ENCODE data around the gene SPSB1.

SPSB1 gene

DNA sequence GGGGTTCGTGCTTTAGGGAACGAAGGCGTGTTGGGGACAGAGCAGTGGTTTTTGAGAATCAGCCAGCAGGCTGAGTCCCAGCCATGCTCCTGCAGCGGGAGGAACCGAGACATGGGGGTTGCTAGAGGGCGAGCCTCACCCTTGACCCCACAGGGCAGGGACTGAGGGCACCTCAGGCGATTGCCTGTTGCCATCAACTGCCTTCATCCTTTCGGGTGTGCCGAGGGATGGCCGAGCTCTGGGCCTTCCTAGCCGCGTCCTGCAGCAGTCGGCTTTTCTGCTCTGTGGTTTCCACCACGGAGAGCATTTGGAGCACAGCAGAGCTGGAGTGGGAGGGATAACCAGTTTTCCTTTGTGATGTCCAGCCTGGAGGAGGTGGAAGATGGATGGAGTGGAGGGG is 13.3 kb downstream of the SPSB1 start:
- Histone ChIP-seq H3K36me3 (ENCODE audit: control insufficient read depth in 2 of 2, insufficient read depth in 1 of 2, low read length in 2 of 2) (no peaks in the 10 kb centered on the region), H3K27ac (ENCODE audit: extremely low read depth, low read depth, low read length) (no peak overlapping the region), H3K4me1 (ENCODE audit: control insufficient read depth, insufficient read depth, low read length) (peaks cover 9% of the 10 kb centered on the region), H3K9me3 (ENCODE audit: control insufficient read depth, insufficient read depth, low read depth, low read length) (no peaks in the 10 kb centered on the region), H3K4me3 (ENCODE audit: low read depth, low read length) (no peak overlapping the region)
- POLR2A ChIA-PET = no interaction called here
- TF ChIP-seq ZNF596 (tag by site-specific recombination; IDR thresholded peaks at IDR 0.05) (no peak), ZNF391 (tag by site-specific recombination; IDR thresholded peaks at IDR 0.05; ENCODE audit: borderline replicate concordance, low read depth) (no peak), ZNF585B (tag by site-specific recombination; IDR thresholded peaks at IDR 0.05) (no peak), SCRT1 (tag by site-specific recombination; IDR thresholded peaks at IDR 0.05; ENCODE audit: borderline replicate concordance) (no peak), HOXC10 (CRISPR knock-in tag; IDR thresholded peaks at IDR 0.05) (no peak), ZNF132 (tag by site-specific recombination; IDR thresholded peaks at IDR 0.05; ENCODE audit: borderline replicate concordance) (no peak), ZNF23 (tag by site-specific recombination; IDR thresholded peaks at IDR 0.05; ENCODE audit: borderline replicate concordance) (no peak), ZNF707 (tag by site-specific recombination; IDR thresholded peaks at IDR 0.05) (no peak)
- TF ChIP-seq, protein P1, sequence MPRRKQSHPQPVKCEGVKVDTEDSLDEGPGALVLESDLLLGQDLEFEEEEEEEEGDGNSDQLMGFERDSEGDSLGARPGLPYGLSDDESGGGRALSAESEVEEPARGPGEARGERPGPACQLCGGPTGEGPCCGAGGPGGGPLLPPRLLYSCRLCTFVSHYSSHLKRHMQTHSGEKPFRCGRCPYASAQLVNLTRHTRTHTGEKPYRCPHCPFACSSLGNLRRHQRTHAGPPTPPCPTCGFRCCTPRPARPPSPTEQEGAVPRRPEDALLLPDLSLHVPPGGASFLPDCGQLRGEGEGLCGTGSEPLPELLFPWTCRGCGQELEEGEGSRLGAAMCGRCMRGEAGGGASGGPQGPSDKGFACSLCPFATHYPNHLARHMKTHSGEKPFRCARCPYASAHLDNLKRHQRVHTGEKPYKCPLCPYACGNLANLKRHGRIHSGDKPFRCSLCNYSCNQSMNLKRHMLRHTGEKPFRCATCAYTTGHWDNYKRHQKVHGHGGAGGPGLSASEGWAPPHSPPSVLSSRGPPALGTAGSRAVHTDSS (tag by site-specific recombination; IDR thresholded peaks at IDR 0.05) = no peak
- TF ChIP-seq, protein P2, sequence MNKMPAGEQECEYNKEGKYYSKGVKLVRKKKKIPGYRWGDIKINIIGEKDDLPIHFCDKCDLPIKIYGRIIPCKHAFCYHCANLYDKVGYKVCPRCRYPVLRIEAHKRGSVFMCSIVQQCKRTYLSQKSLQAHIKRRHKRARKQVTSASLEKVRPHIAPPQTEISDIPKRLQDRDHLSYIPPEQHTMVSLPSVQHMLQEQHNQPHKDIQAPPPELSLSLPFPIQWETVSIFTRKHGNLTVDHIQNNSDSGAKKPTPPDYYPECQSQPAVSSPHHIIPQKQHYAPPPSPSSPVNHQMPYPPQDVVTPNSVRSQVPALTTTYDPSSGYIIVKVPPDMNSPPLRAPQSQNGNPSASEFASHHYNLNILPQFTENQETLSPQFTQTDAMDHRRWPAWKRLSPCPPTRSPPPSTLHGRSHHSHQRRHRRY (tag by site-specific recombination; IDR thresholded peaks at IDR 0.05) = no peak
- TF ChIP-seq, protein P3, sequence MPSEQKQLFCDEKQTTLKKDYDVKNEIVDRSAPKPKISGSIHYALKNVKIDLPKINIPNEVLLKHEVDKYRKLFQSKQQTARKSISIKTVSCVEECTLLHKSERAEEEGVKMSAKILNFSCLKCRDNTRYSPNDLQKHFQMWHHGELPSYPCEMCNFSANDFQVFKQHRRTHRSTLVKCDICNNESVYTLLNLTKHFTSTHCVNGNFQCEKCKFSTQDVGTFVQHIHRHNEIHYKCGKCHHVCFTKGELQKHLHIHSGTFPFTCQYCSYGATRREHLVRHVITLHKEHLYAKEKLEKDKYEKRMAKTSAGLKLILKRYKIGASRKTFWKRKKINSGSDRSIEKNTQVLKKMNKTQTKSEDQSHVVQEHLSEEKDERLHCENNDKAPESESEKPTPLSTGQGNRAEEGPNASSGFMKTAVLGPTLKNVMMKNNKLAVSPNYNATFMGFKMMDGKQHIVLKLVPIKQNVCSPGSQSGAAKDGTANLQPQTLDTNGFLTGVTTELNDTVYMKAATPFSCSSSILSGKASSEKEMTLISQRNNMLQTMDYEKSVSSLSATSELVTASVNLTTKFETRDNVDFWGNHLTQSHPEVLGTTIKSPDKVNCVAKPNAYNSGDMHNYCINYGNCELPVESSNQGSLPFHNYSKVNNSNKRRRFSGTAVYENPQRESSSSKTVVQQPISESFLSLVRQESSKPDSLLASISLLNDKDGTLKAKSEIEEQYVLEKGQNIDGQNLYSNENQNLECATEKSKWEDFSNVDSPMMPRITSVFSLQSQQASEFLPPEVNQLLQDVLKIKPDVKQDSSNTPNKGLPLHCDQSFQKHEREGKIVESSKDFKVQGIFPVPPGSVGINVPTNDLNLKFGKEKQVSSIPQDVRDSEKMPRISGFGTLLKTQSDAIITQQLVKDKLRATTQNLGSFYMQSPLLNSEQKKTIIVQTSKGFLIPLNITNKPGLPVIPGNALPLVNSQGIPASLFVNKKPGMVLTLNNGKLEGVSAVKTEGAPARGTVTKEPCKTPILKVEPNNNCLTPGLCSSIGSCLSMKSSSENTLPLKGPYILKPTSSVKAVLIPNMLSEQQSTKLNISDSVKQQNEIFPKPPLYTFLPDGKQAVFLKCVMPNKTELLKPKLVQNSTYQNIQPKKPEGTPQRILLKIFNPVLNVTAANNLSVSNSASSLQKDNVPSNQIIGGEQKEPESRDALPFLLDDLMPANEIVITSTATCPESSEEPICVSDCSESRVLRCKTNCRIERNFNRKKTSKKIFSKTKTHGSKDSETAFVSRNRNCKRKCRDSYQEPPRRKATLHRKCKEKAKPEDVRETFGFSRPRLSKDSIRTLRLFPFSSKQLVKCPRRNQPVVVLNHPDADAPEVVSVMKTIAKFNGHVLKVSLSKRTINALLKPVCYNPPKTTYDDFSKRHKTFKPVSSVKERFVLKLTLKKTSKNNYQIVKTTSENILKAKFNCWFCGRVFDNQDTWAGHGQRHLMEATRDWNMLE (tag by site-specific recombination; conservative IDR thresholded peaks at IDR 0.05; ENCODE audit: low read depth) = no peak
- TF ChIP-seq, protein P4, sequence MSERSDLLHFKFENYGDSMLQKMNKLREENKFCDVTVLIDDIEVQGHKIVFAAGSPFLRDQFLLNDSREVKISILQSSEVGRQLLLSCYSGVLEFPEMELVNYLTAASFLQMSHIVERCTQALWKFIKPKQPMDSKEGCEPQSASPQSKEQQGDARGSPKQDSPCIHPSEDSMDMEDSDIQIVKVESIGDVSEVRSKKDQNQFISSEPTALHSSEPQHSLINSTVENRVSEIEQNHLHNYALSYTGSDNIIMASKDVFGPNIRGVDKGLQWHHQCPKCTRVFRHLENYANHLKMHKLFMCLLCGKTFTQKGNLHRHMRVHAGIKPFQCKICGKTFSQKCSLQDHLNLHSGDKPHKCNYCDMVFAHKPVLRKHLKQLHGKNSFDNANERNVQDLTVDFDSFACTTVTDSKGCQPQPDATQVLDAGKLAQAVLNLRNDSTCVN (tag by site-specific recombination; optimal IDR thresholded peaks at IDR 0.05) = no peak
- CTCF ChIA-PET = interaction anchor here (1.7 kb wide), 1 partner anchor 16 kb away, joined by 5 read pairs; no protein-coding TSS in a partner anchor

DNA sequence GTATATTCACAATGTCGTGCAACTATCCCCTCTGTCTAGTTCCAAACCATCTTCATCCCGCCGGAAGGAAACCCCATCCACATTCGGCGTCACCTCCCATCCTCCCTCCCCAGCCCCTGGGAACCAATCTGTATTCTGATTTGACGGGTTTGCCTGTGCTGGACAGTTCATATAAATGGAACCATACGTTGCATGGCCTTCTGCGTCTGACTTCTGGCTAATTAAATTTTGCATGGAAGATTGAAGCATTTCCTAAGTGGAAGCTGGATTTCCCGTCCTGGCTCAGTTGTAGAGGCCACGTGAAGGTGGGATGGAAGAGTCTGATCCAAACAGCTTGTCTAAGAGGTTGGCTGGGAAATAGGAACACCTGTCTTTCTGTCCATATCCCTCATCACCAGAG is 14.6 kb downstream of the SPSB1 start:
- POLR2A ChIA-PET = no interaction called here
- Histone ChIP-seq H3K4me1 (ENCODE audit: control insufficient read depth, insufficient read depth, low read length) (peaks cover 16% of the 10 kb centered on the region), H3K4me3 (ENCODE audit: low read depth, low read length) (no peak overlapping the region), H3K9me3 (ENCODE audit: control insufficient read depth, insufficient read depth, low read depth, low read length) (no peaks in the 10 kb centered on the region), H3K27ac (ENCODE audit: extremely low read depth, low read depth, low read length) (no peak overlapping the region), H3K36me3 (ENCODE audit: control insufficient read depth in 2 of 2, insufficient read depth in 1 of 2, low read length in 2 of 2) (no peaks in the 10 kb centered on the region)
- CTCF ChIA-PET = interaction anchor here (0.5 to 1.1 kb wide), 3 partner anchors 18 to 309 kb away, joined by 3 read pairs; no protein-coding TSS in a partner anchor
- TF ChIP-seq PRDM1 (tag by site-specific recombination; IDR thresholded peaks at IDR 0.05) = no peak
- TF ChIP-seq ZFP41 (tag by site-specific recombination; IDR thresholded peaks at IDR 0.05; ENCODE audit: borderline replicate concordance) = no peak
- no peak for TF ChIP-seq SP3 (tag by site-specific recombination; IDR thresholded peaks at IDR 0.05)
- no peak for TF ChIP-seq ZNF274 (IDR thresholded peaks at IDR 0.05; ENCODE audit: low read length)
- no peak for TF ChIP-seq ZNF274 (tag by site-specific recombination; IDR thresholded peaks at IDR 0.05; ENCODE audit: borderline replicate concordance)
- TF ChIP-seq ZNF792 (tag by site-specific recombination; IDR thresholded peaks at IDR 0.05) = no peak
- TF ChIP-seq SP2 (tag by site-specific recombination; IDR thresholded peaks at IDR 0.05) = no peak
- TF ChIP-seq ZBTB8A (tag by site-specific recombination; IDR thresholded peaks at IDR 0.05) = no peak
- TF ChIP-seq KLF16 (tag by site-specific recombination; IDR thresholded peaks at IDR 0.05) = no peak
- TF ChIP-seq IKZF3 (tag by site-specific recombination; IDR thresholded peaks at IDR 0.05) = no peak
- TF ChIP-seq ZNF302 (tag by site-specific recombination; IDR thresholded peaks at IDR 0.05; ENCODE audit: low read depth) = no peak
- no peak for TF ChIP-seq KLF8 (tag by site-specific recombination; IDR thresholded peaks at IDR 0.05)
- TF ChIP-seq ZBTB20 (tag by site-specific recombination; IDR thresholded peaks at IDR 0.05) = no peak
- TF ChIP-seq, protein P5, sequence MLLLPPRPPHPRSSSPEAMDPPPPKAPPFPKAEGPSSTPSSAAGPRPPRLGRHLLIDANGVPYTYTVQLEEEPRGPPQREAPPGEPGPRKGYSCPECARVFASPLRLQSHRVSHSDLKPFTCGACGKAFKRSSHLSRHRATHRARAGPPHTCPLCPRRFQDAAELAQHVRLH (tag by site-specific recombination; IDR thresholded peaks at IDR 0.05) = no peak
